ENCODE data around the gene AGBL2. TPM values are rescaled to one million over a fixed set of nuclear protein-coding genes. Genes with fewer than 3 reads are reported as not detected.

The AGBL2 gene
- total RNA-seq (2022; extraction: Qiagen RNA extraction; ENCODE audit: low read depth): 0.78 to 1.5 TPM (median 1.1 TPM) in 5 replicates

GRCh38 chr11:47715082-47715669, at the start of gene AGBL2:
Gene AGBL2, minus strand, starts transcription at chr11:47715369. Its CDS starts 719 bp downstream, at chr11:47714650.

GRCh38 chr11:47642099-47642855, 72.9 kb downstream of the AGBL2 start, which contains the start of gene MTCH2:
Gene MTCH2, minus strand, starts transcription at chr11:47642559. Its CDS starts 94 bp downstream, at chr11:47642465.

Other genes starting within 250 kb of the AGBL2 start
- 40.4 to 54.4 TPM (median 48.2 TPM) in 5 replicates for gene CELF1, start 162.2 kb downstream of the AGBL2 start, total RNA-seq (2022; extraction: Qiagen RNA extraction; ENCODE audit: low read depth)
- gene PTPMT1, start 149.8 kb downstream of the AGBL2 start, total RNA-seq (2022; extraction: Qiagen RNA extraction; ENCODE audit: low read depth): 57.9 to 80.3 TPM (median 79.2 TPM) in 5 replicates
- 16.6 to 19.1 TPM (median 18.0 TPM) in 5 replicates for gene KBTBD4, start 136.4 kb downstream of the AGBL2 start, total RNA-seq (2022; extraction: Qiagen RNA extraction; ENCODE audit: low read depth)
- 104 to 151 TPM (median 132 TPM) in 5 replicates for gene NDUFS3, start 136.3 kb downstream of the AGBL2 start, total RNA-seq (2022; extraction: Qiagen RNA extraction; ENCODE audit: low read depth)
- gene FAM180B, start 128.7 kb downstream of the AGBL2 start, total RNA-seq (2022; extraction: Qiagen RNA extraction; ENCODE audit: low read depth): 0.07 TPM in 1 of 5 replicates, not detected in the others
- gene C1QTNF4, start 121.0 kb downstream of the AGBL2 start, total RNA-seq (2022; extraction: Qiagen RNA extraction; ENCODE audit: low read depth): 0.13 to 0.22 TPM in 2 of 5 replicates, not detected in the others
- 117 to 197 TPM (median 126 TPM) in 5 replicates for gene MTCH2, start 72.8 kb downstream of the AGBL2 start, total RNA-seq (2022; extraction: Qiagen RNA extraction; ENCODE audit: low read depth)
- gene FNBP4, start 52.0 kb upstream of the AGBL2 start, total RNA-seq (2022; extraction: Qiagen RNA extraction; ENCODE audit: low read depth): 46.0 to 67.8 TPM (median 57.4 TPM) in 5 replicates
- 23.0 to 31.7 TPM (median 29.7 TPM) in 5 replicates for gene NUP160, start 133.0 kb upstream of the AGBL2 start, total RNA-seq (2022; extraction: Qiagen RNA extraction; ENCODE audit: low read depth)

All from A549 treated with RU486 at 1 μM for 4 hours (cell line).